Superior temporal gyrus (tissue), 1 donor: ENCODE measurements around the gene DOCK7.
"Not testable (repeated sequence)": the region's sequence is repeated elsewhere in the genome, so short reads cannot be mapped to it uniquely, and the experiment has no call there.

Source experiments
- DNase-seq: peaks from one replicate; pipeline ENCODE4 v3.0.0-alpha.2; 2016; ENCODE audit errors: extremely low spot score

DOCK7 gene

GRCh38 chr1:62529227-62529626 lies 159.0 kb downstream of the DOCK7 start:
- DNase-seq = no peak

GRCh38 chr1:62528015-62528414 lies 160.2 kb downstream of the DOCK7 start:
- no peak for DNase-seq

DNA sequence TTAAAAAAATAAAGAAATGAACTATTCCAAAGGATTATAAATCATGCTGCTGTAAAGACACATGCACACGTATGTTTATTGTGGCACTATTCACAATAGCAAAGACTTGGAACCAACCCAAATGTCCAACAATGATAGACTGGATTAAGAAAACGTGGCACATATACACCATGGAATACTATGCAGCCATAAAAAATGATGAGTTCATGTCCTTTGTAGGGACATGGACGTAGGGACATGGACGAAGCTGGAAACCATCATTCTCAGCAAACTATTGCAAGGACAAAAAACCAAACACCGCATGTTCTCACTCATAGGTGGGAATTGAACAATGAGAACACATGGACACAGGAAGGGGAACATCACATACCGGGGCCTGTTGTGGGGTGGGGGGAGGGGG lies 160.8 kb downstream of the DOCK7 start:
- not testable (repeated sequence) for DNase-seq

- no peak for DNase-seq
These were observed 164.3 kb downstream of the DOCK7 start for GRCh38 chr1:62523860-62524259.

DNA sequence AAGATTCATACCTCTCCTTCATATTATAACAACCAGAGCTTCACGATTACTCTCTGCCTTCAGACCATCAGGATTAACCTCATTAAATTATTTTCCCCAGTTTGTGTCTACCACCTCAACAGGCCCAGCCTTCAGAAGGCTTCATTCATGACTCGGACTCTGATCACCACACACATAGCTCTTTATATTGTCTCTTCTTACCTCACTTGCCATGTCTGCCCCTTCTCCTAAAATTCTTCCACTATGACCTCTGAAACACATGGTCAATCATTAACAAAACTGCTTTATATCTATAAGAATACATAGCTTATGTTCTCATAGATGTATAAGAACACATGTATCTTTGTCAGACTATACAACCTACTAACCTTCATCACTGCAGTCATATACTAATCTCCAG lies 171.6 kb downstream of the DOCK7 start:
- no peak for DNase-seq

GRCh38 chr1:62514746-62515423 lies 173.3 kb downstream of the DOCK7 start:
- no peak for DNase-seq

- no peak for DNase-seq
These were observed 175.2 kb downstream of the DOCK7 start for GRCh38 chr1:62513013-62513412.

- no peak for DNase-seq
These were observed 179.2 kb downstream of the DOCK7 start for GRCh38 chr1:62509028-62509427.

DNA sequence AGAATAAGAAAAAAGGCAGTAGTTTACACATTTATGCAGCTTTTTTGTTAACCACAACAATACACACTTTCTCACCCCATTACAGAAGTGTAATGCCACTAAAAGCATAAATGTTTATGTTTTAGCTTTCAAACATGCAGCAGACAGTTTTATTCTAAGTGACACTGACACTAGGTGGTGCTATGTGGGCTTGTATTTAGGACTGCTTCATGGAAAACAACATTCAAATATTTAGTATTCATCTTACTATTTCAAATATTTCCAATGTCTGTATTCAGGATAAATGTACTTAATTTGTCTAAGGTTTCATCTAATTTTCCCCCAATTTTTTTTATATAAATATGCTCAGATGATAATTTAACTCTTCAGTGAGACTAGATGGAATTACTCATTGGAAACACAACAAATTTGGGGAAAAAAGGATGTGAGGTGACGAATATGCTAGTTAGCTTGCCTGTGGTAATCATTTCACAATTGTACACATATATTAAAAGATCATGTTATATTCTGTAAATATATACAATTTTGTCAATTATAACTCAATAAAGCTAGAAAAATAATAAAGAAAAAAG lies 179.9 kb downstream of the DOCK7 start:
- DNase-seq = peak; percentile 81

DNA sequence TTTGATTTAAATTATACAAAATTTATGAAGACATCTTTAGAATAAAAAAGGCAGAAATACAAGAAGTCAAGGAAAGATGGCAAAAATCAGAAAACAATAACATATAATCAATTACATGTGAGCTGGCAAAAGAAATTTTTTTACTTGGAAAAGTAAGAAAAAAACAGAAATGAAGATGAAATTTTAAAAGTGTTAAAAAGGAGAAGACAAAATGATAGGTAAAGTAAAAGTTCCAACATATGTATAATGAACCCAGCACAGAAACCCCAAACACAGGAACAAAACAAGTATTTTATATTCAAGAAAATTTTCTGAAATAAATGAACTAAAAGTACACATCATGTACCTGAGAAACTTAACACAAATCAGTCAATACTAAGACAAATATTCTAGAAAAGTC lies 188.0 kb downstream of the DOCK7 start:
- DNase-seq = no peak

- DNase-seq = no peak
These were observed 194.0 kb downstream of the DOCK7 start for GRCh38 chr1:62494137-62494536.

DNA sequence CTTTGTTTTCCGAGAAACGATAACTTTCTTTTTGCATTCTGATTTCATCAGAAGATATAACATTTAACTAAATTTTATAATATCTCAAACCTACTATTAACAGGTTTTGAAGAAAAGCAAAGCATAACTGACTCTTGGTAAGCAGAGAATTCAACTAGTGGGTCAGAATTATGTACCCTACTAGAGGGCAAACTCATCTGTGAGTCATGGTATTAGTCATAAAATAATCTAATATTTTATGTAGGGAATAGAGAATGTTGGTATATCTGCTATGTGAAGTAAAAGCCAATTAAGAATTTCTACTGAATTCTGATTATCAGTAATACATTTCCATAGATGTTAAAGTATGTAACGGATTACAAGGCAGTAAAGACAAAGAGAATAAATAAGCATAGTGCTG lies 194.5 kb downstream of the DOCK7 start:
- no peak for DNase-seq

DNA sequence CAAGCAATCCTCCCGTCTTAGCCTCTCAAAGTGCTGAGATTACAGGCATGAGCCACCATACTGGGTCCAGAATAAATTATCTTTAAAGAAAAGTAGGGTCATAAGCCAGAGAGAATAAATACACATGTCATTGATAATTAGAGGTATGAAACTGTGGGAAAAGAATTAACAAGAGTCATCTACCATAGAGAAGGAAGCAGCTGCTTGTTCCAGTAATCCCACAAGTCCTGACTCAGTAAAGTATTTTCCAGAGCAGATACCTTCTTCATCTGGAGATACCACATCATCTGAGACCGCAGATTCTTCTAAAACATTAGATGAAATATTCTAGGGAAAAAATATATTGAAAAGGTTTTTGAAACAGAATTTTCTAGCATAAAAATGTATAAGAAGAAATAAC lies 195.7 kb downstream of the DOCK7 start:
- no peak for DNase-seq

GRCh38 chr1:62487956-62488355 lies 200.2 kb downstream of the DOCK7 start:
- DNase-seq = no peak

DNA sequence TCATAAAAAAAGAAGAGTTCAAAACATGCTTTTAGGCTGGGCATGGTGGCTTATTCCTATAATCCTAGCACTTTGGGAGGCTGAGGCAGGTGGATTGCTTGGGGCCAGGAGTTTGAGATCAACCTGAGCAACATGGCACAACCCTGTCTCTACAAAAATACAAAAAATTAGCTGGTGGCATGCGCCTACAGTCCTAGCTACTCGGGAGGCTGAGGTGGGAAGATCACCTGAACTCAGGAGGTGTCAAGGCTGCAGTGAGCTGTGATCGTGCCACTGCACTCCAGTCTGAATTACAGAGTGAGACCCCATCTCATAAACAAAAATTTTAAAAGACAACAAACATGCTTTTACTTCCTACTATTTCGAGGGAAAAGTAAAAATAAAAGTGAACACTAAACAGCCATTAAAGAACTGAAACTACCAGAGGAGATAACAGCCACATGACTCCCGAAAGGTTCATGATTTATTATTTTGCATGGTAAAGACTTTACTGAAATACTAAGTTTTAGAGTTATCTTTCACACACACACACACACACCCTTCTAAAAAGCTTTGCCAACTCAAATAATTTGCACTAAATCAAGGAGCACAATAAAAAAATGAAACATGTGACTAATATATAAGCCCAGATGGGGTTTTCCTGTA lies 203.2 kb downstream of the DOCK7 start:
- DNase-seq = no peak

DNA sequence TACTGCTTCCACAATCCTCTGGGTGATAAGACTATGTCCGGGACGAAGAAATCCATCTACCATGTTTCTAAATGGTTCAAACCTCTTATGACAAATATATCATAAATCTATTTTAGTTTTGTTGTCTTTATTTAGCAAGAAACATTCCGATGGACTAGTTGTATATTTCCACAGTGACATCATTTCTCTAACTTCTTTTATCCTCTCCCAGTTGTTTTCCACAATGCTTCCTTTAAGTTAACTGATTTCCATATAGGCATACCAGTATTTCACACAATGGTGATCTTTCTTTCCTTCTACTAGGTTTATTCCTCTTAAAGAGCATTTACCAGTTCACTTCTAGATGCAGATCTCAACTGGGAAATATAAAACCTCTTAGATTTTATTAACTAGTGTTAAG lies 206.5 kb downstream of the DOCK7 start:
- no peak for DNase-seq

DNA sequence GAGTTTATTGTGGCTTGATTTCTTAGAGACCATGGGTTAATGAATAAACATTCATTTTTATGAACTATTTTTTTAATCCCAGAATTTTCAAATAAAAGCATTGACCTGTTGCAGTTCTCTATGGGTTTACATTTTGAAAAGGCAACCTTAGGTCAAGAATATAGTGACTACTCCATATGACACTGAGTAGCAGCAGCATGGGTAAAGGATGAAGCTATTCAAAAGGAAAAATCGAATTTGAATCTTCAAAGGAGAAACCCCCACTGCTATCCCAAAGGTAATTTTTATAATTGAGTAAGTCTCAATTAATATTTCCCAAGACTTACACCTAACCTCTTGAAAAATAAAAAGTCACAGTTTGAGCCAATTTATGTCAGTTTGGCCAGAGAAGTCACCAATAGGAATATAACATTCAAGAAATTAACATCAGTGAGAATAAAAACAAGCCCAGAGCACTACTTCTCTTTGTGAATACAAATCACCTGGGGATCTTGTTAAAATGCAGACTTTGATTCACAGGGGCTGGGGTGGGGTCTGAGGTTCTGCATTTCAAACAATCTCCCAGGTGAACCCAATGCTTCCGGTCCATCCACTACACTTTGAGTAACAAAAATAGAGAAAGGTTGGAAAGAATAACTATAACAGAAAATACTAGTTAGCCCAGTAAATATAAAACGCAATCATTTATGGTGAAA lies 211.5 kb downstream of the DOCK7 start:
- no peak for DNase-seq

GRCh38 chr1:62467092-62467491 lies 221.1 kb downstream of the DOCK7 start:
- no peak for DNase-seq

- no peak for DNase-seq
These were observed 225.8 kb downstream of the DOCK7 start for GRCh38 chr1:62462370-62462769.

DNA sequence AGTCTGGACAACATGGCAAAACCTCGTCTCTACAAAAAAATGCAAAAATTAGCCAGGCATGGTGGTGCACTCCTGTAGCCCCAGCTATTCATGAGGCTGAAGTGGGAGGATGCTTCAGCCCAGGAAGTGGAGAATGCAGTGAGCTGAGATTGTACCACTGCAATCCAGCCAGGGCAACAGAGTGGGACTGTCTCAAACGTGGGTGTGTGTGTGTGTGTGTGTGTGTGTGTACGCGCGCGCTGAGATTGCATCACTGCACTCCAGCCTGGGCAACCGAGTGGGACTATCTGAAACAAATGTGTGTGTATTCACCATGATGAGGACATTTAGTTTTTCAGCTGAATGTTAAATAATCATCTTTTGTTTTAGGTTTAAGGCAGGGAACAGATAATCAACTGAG lies 230.2 kb downstream of the DOCK7 start:
- DNase-seq = no peak

GRCh38 chr1:62452951-62453350 lies 235.2 kb downstream of the DOCK7 start:
- no peak for DNase-seq

GRCh38 chr1:62450301-62450700 lies 237.9 kb downstream of the DOCK7 start:
- DNase-seq = no peak
